ENCODE results near the gene MPPED1. TPM values are rescaled to one million over a fixed set of nuclear protein-coding genes. Genes with fewer than 3 reads are reported as not detected.

Gene MPPED1
- total RNA-seq, 1 experiment from 2014 or later: 0.28 TPM

GRCh38 chr22:43484227-43484626 lies 72.4 kb downstream of the MPPED1 start:
- no peak for TF ChIP-seq CTCF (conservative IDR thresholded peaks at IDR 0.05)
- H4K20me1 ChIP-seq (ENCODE audit: control insufficient read depth, insufficient read depth, insufficient read length): no peaks in the 10 kb centered on the region
- no peak overlapping the region for H2BK15ac ChIP-seq (ENCODE audit: low read depth, low read length)
- H3T11ph ChIP-seq (ENCODE audit: low read length): no peak overlapping the region
- H3K9me3 Mint-ChIP-seq: no peaks in the 10 kb centered on the region
- H2BK12ac ChIP-seq (ENCODE audit: insufficient read length, low read depth, low read length): no peak overlapping the region
- H3K4me2 ChIP-seq (ENCODE audit: insufficient read depth, insufficient read length, low read length): no peak overlapping the region
- no peak overlapping the region for H3K4ac ChIP-seq (ENCODE audit: low read depth, low read length)
- no peak overlapping the region for H4K8ac ChIP-seq (replicated peaks; ENCODE audit: insufficient read length, low read depth, low read length)
- WGBS (ENCODE audit: extremely low coverage, insufficient read length, low lambda C conversion rate): no CpG with 5 or more reads among the region's 8 CpGs
- no peak overlapping the region for H4K91ac ChIP-seq (ENCODE audit: insufficient read length, low read depth, low read length)
- no peak overlapping the region for H3K27ac ChIP-seq (ENCODE audit: insufficient read length, low read depth, low read length)
- H3K18ac ChIP-seq (ENCODE audit: insufficient read length, low read depth, low read length): no peak overlapping the region
- no peak overlapping the region for H2BK20ac ChIP-seq (ENCODE audit: low read depth, low read length, poor library complexity, severe bottlenecking)
- H3K27me3 ChIP-seq (ENCODE audit: insufficient read depth, low read length): no peaks in the 10 kb centered on the region
- H4K5ac ChIP-seq (ENCODE audit: insufficient read length, low read depth, low read length): no peak overlapping the region
- H3K23ac ChIP-seq (ENCODE audit: insufficient read length, low read depth, low read length): no peak overlapping the region
- H3K4me3 Mint-ChIP-seq: no peak overlapping the region
- H3K79me2 ChIP-seq (ENCODE audit: insufficient read depth, low read length): no peaks in the 10 kb centered on the region
- H2BK120ac ChIP-seq (ENCODE audit: low read depth, low read length, poor library complexity, severe bottlenecking): no peak overlapping the region
- no peak overlapping the region for H2AK5ac ChIP-seq (ENCODE audit: insufficient read length, low read length)
- no peaks in the 10 kb centered on the region for H3K9me3 ChIP-seq (ENCODE audit: control insufficient read depth, low read depth, low read length)
- H3K79me1 ChIP-seq (ENCODE audit: insufficient read depth, low read depth, low read length, poor library complexity, severe bottlenecking): no peaks in the 10 kb centered on the region
- H3K56ac ChIP-seq (ENCODE audit: insufficient read length, low read depth, low read length): no peak overlapping the region
- no peak overlapping the region for H2AFZ ChIP-seq (ENCODE audit: low read length)
- peaks cover 11 to 14% of the 10 kb centered on the region in 2 experiments for H3K4me1 Mint-ChIP-seq
- no peaks in the 10 kb centered on the region for H3K23me2 ChIP-seq (ENCODE audit: insufficient read length, low read depth, low read length, poor library complexity, severe bottlenecking)
- no peak overlapping the region for H3K9ac ChIP-seq (ENCODE audit: extremely low read depth, insufficient read length, low read length)
- H2BK5ac ChIP-seq (ENCODE audit: insufficient read length, low read length): no peak overlapping the region
- H3K36me3 Mint-ChIP-seq (ENCODE audit: insufficient read depth in 1 of 3, low read depth in 3 of 3): no peaks in the 10 kb centered on the region
- H3K14ac ChIP-seq (ENCODE audit: insufficient read depth, low read length): no peak overlapping the region
- H3K27ac Mint-ChIP-seq: no peak overlapping the region
- DNase-seq: no peak
- H3K4me1 ChIP-seq (ENCODE audit: insufficient read depth, low read length): no peaks in the 10 kb centered on the region
- peaks cover 7% of the 10 kb centered on the region for H3K27me3 Mint-ChIP-seq (ENCODE audit: low read depth)

Measured in H9 (cell line).